Measurements from ENCODE around the gene MAP1LC3A.

GRCh38 chr20:34547844-34548613 is 10.5 kb upstream of the MAP1LC3A start:
- TF ChIP-seq CTCF (IDR thresholded peaks at IDR 0.05) (no peak), POLR2A (IDR thresholded peaks at IDR 0.05) (no peak)
